Neural cell (in vitro differentiated cells): ENCODE measurements around the gene ARHGEF39. TPM values are rescaled to one million over a fixed set of nuclear protein-coding genes. Genes with fewer than 3 reads are reported as not detected.

Experiments
- H2AFZ ChIP-seq: fragments of 200-600, 300-800 bp; sonication (generic), shearing (Covaris generic); 2 replicates; pipeline ENCODE4 v1.6.0; 2014; ENCODE audit warnings: low read depth, mild to moderate bottlenecking, antibody characterized with exemption, low read length, moderate library complexity
- H3F3A ChIP-seq: fragments of 200-600 bp; shearing (Covaris generic); 2 replicates; pipeline ENCODE4 v1.6.1; 2016; ENCODE audit warnings: mild to moderate bottlenecking, moderate library complexity, mixed read lengths, antibody characterized with exemption, low read length; ENCODE audit not compliant: insufficient read depth, poor library complexity, severe bottlenecking
- H3K27ac ChIP-seq: fragments of 200-600, 300-800 bp; sonication (generic), shearing (Covaris generic); 2 replicates; pipeline ENCODE4 v1.5.1; 2014; ENCODE audit warnings: mild to moderate bottlenecking, low read length, moderate library complexity
- H3K27me3 ChIP-seq: fragments of 300-800, 200-600 bp; sonication (generic), shearing (Covaris generic); 2 replicates; pipeline ENCODE4 v1.6.0; 2014; ENCODE audit warnings: mild to moderate bottlenecking, low read depth, low read length, moderate library complexity; ENCODE audit not compliant: insufficient read depth
- H3K36me3 ChIP-seq: fragments of 300-800, 200-600 bp; sonication (generic), shearing (Covaris generic); 2 replicates; pipeline ENCODE4 v1.5.1; 2014; ENCODE audit warnings: mild to moderate bottlenecking, antibody characterized with exemption, low read length, moderate library complexity; ENCODE audit not compliant: insufficient read depth
- H3K4me2 ChIP-seq: fragments of 300-800, 200-600 bp; sonication (generic), shearing (Covaris generic); 2 replicates; pipeline ENCODE4 v1.6.0; 2014; ENCODE audit warnings: mild to moderate bottlenecking, low read length
- H3K4me3 ChIP-seq: fragments of 300-800, 200-600 bp; sonication (generic), shearing (Covaris generic); 2 replicates; pipeline ENCODE4 v1.5.1; 2014; ENCODE audit warnings: mild to moderate bottlenecking, low read length, moderate library complexity
- H3K79me2 ChIP-seq: fragments of 200-600 bp; shearing (Covaris generic); replicated peaks from 2 replicates; pipeline ENCODE4 v1.6.0; 2014; ENCODE audit warnings: mild to moderate bottlenecking, low read length, moderate library complexity; ENCODE audit not compliant: insufficient read depth
- H3K9ac ChIP-seq: fragments of 300-800, 200-600 bp; sonication (generic), shearing (Covaris generic); 2 replicates; pipeline ENCODE4 v1.6.1; 2016; ENCODE audit warnings: mild to moderate bottlenecking, low read length, mixed read lengths
- H3K9me2 ChIP-seq: fragments of 200-600 bp; shearing (Covaris generic); 2 replicates; pipeline ENCODE4 v1.6.1; 2016; ENCODE audit warnings: mild to moderate bottlenecking, low read length, mixed read lengths; ENCODE audit not compliant: insufficient read depth
- H3K9me3 ChIP-seq: fragments of 200-600, 300-800 bp; sonication (generic), shearing (Covaris generic); 2 replicates; pipeline ENCODE4 v1.6.1; 2016; ENCODE audit warnings: mild to moderate bottlenecking, mixed run types, low read length, moderate library complexity, mixed read lengths
- H4K20me1 ChIP-seq: fragments of 200-600 bp; shearing (Covaris generic); 2 replicates; pipeline ENCODE4 v1.6.1; 2016; ENCODE audit warnings: mild to moderate bottlenecking, mixed run types; ENCODE audit not compliant: insufficient read depth
- EP300 ChIP-seq: fragments of 450-650 bp; conservative IDR thresholded peaks from 2 replicates; pipeline ENCODE4 v1.6.1; 2014; ENCODE audit warnings: antibody characterized with exemption, mild to moderate bottlenecking, moderate library complexity; ENCODE audit not compliant: poor library complexity, severe bottlenecking
- EZH2 ChIP-seq: fragments of 200-600, 300-800 bp; shearing (Covaris generic), sonication (generic); IDR thresholded peaks from 2 replicates; pipeline ENCODE4 v1.6.1; 2014; ENCODE audit warnings: antibody characterized with exemption, low read length, borderline replicate concordance, mild to moderate bottlenecking; ENCODE audit not compliant: insufficient read depth, poor library complexity, severe bottlenecking
- MXI1 ChIP-seq: fragments of 450-650 bp; conservative IDR thresholded peaks from 2 replicates; pipeline ENCODE4 v1.6.1; 2014; ENCODE audit warnings: antibody characterized with exemption, mild to moderate bottlenecking; ENCODE audit not compliant: poor library complexity, severe bottlenecking
- POLR2AphosphoS5 ChIP-seq: IDR thresholded peaks from 2 replicates; pipeline ENCODE4 v1.6.1; 2012
- RAD21 ChIP-seq: fragments of 450-650 bp; conservative IDR thresholded peaks from 2 replicates; pipeline ENCODE4 v1.6.1; 2014; ENCODE audit warnings: antibody characterized with exemption, mild to moderate bottlenecking, moderate library complexity
- REST ChIP-seq: IDR thresholded peaks from 2 replicates; pipeline ENCODE4 v1.6.1; 2012; ENCODE audit warnings: borderline replicate concordance
- SMC3 ChIP-seq: fragments of 450-650 bp; conservative IDR thresholded peaks from 2 replicates; pipeline ENCODE4 v1.6.1; 2014; ENCODE audit warnings: antibody characterized with exemption, mild to moderate bottlenecking, moderate library complexity; ENCODE audit not compliant: poor library complexity
- TAF1 ChIP-seq: IDR thresholded peaks from 2 replicates; pipeline ENCODE4 v1.6.1; 2012; ENCODE audit warnings: low read depth
- polyA plus RNA-seq: library from polyadenylated mRNA; depleted of rRNA; stranded (reverse); fragments of >200 nt; gene quantifications from 2 replicates; pipeline ENCODE4 v1.2.3, GENCODE V29; 2014
- TF ChIP-seq, protein P1 (sequence below): fragments of 450-650 bp; IDR thresholded peaks from 2 replicates; pipeline ENCODE4 v1.5.1; 2014; ENCODE audit warnings: antibody characterized with exemption, mild to moderate bottlenecking, moderate library complexity; ENCODE audit not compliant: poor library complexity, severe bottlenecking

The ARHGEF39 gene
- polyA plus RNA-seq, 1 donor from 2014 or later, result 0.51 TPM

DNA sequence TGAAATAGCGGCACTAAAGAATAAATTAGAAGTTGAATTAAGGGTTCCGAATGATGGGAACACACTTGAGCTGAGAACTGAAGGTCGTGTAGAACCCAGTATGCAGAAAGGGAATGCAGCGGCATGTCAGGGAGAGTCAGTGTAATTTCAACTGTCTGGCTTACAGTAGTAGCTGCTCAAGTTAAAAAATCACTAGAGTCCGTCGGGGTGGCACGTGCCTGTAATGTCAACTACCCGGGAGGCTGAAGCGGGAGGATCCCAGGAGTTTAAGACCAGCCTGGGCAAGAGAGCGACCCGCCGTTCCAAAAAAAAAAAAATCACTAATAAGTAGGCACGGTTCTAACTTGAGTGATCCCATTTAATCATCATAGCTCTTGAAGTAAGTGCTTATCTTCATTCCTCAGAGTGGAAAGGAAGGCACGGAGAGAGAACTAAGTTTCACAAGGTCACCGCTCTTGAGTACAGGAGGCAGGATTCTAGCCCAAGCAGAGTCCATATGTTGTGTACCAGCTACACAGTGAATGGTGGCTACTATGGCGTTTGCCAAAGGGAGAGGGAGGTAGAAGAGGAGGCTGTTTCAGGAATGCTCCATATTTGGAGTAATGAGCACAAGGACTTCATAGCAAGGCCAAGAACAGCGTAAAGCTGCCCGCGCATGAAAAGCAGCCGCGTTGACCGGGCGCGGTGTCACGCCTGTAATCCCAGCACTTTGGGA is 8.0 kb downstream of the ARHGEF39 start:
- H3K4me2 ChIP-seq, result peak overlapping the region; percentile 78
- peak overlapping the region; percentile 80 for H3K4me3 ChIP-seq
- H3K9ac ChIP-seq, result peak overlapping the region; percentile 97
- peaks cover 8% of the 10 kb centered on the region for H3K36me3 ChIP-seq
- H2AFZ ChIP-seq, result no peak overlapping the region
- H3F3A ChIP-seq, result no peaks in the 10 kb centered on the region
- peaks cover 6% of the 10 kb centered on the region for H3K79me2 ChIP-seq
- H4K20me1 ChIP-seq, result no peaks in the 10 kb centered on the region
- H3K9me3 ChIP-seq, result no peaks in the 10 kb centered on the region
- TF ChIP-seq POLR2AphosphoS5 (no peak), MXI1 (no peak), TAF1 (no peak), SMC3 (no peak), EZH2 (no peak), RAD21 (no peak), REST (no peak), EP300 (no peak)
- TF ChIP-seq, protein P1, sequence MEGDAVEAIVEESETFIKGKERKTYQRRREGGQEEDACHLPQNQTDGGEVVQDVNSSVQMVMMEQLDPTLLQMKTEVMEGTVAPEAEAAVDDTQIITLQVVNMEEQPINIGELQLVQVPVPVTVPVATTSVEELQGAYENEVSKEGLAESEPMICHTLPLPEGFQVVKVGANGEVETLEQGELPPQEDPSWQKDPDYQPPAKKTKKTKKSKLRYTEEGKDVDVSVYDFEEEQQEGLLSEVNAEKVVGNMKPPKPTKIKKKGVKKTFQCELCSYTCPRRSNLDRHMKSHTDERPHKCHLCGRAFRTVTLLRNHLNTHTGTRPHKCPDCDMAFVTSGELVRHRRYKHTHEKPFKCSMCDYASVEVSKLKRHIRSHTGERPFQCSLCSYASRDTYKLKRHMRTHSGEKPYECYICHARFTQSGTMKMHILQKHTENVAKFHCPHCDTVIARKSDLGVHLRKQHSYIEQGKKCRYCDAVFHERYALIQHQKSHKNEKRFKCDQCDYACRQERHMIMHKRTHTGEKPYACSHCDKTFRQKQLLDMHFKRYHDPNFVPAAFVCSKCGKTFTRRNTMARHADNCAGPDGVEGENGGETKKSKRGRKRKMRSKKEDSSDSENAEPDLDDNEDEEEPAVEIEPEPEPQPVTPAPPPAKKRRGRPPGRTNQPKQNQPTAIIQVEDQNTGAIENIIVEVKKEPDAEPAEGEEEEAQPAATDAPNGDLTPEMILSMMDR, result no peak
- H3K9me2 ChIP-seq, result no peaks in the 10 kb centered on the region
- peak overlapping the region; percentile 97 for H3K27ac ChIP-seq
- no peaks in the 10 kb centered on the region for H3K27me3 ChIP-seq

DNA sequence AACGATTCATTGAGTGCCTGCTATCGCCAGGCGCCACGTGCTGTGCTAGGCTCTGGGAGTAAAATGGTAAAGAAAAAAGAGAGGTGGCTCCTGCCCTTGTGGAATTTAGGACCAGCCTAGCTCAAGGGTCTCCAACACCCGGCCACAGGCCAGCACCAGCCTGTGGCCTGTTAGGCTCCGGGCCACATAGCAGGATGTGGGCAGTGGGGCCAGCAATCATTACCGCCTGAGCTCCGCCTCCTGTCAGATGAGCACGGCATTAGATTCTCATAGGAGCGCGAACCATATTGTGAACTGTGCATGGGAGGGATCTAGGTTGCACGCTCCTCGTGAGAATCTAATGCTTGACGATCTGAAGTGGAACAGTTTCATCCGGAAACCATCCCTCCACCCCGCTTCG is 8.6 kb downstream of the ARHGEF39 start:
- no peaks in the 10 kb centered on the region for H3K27me3 ChIP-seq
- no peaks in the 10 kb centered on the region for H4K20me1 ChIP-seq
- no peaks in the 10 kb centered on the region for H3K9me3 ChIP-seq
- H3K36me3 ChIP-seq, result peaks cover 8% of the 10 kb centered on the region
- H3K9ac ChIP-seq, result peak overlapping the region; percentile 97
- no peaks in the 10 kb centered on the region for H3F3A ChIP-seq
- H3K4me3 ChIP-seq, result peak overlapping the region; percentile 80
- H3K4me2 ChIP-seq, result no peak overlapping the region
- H3K9me2 ChIP-seq, result no peaks in the 10 kb centered on the region
- H2AFZ ChIP-seq, result no peak overlapping the region
- H3K79me2 ChIP-seq, result peaks cover 6% of the 10 kb centered on the region
- TF ChIP-seq EZH2, result no peak
- TF ChIP-seq, protein P1, result no peak
- no peak for TF ChIP-seq POLR2AphosphoS5
- TF ChIP-seq TAF1, result no peak
- no peak for TF ChIP-seq EP300
- no peak for TF ChIP-seq SMC3
- TF ChIP-seq RAD21, result no peak
- no peak for TF ChIP-seq MXI1
- no peak for TF ChIP-seq REST
- H3K27ac ChIP-seq, result no peak overlapping the region
